ENCODE data around the gene FAAH. TPM values are rescaled to one million over a fixed set of nuclear protein-coding genes. Genes with fewer than 3 reads are reported as not detected.

FAAH gene
- total RNA-seq (2022; extraction: Qiagen RNA extraction; ENCODE audit: low read depth) = 0.81 to 2.6 TPM (median 0.83 TPM) in 5 replicates

DNA sequence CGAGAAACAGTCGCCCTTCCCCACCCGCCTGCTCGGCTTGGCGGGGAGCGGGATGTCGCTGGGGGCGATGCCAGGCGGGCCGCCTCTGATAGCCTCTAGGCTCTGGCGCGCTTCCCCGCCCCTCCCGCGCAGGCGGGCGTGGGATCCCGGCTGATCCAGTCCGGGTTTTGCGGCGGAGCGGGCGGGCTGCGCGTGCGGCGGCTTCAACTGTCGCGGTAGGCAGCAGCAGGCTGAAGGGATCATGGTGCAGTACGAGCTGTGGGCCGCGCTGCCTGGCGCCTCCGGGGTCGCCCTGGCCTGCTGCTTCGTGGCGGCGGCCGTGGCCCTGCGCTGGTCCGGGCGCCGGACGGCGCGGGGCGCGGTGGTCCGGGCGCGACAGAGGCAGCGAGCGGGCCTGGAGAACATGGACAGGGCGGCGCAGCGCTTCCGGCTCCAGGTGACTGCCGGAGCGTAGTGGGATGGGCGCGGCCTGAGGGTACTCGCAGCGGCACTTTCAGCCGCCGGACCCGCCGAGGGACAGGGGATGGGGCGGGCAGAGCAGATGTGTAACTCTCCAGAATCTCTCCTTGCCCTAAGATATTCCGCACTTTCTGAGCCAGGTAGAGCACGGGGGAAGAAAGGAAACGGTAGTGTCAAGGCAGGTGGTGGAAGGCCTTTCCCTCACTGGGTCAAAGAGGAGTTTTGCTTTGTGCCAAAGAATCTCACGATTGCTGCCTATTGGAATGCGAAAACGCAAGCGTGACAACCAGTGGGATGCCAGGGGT is at the start of gene FAAH:
TSS of gene FAAH (plus strand) at position 210 of the 764 bp plus-strand sequence. CDS start at position 242, 32 bp downstream.

Other genes with a start within 250 kb of the FAAH start
- gene TSPAN1, start 219.2 kb upstream of the FAAH start, total RNA-seq (2022; extraction: Qiagen RNA extraction; ENCODE audit: low read depth) = 1.6 to 3.1 TPM (median 2.6 TPM) in 5 replicates
- gene P3R3URF, start 217.8 kb upstream of the FAAH start, total RNA-seq (2022; extraction: Qiagen RNA extraction; ENCODE audit: low read depth) = not detected in 5 replicates
- gene POMGNT1, start 195.9 kb upstream of the FAAH start, total RNA-seq (2022; extraction: Qiagen RNA extraction; ENCODE audit: low read depth) = 35.0 to 50.0 TPM (median 48.7 TPM) in 5 replicates
- not detected in 5 replicates for gene LURAP1, start 191.0 kb upstream of the FAAH start, total RNA-seq (2022; extraction: Qiagen RNA extraction; ENCODE audit: low read depth)
- gene RAD54L, start 146.6 kb upstream of the FAAH start, total RNA-seq (2022; extraction: Qiagen RNA extraction; ENCODE audit: low read depth) = 10.2 to 12.8 TPM (median 12.1 TPM) in 5 replicates
- gene LRRC41, start 90.7 kb upstream of the FAAH start, total RNA-seq (2022; extraction: Qiagen RNA extraction; ENCODE audit: low read depth) = 36.5 to 46.3 TPM (median 42.0 TPM) in 5 replicates
- gene UQCRH, start 90.6 kb upstream of the FAAH start, total RNA-seq (2022; extraction: Qiagen RNA extraction; ENCODE audit: low read depth) = 397 to 570 TPM (median 421 TPM) in 5 replicates
- gene NSUN4, start 53.5 kb upstream of the FAAH start, total RNA-seq (2022; extraction: Qiagen RNA extraction; ENCODE audit: low read depth) = 11.5 to 14.9 TPM (median 13.3 TPM) in 5 replicates
- 0.61 to 1.5 TPM (median 0.82 TPM) in 5 replicates for gene DMBX1, start 95.5 kb downstream of the FAAH start, total RNA-seq (2022; extraction: Qiagen RNA extraction; ENCODE audit: low read depth)
- gene KNCN, start 157.3 kb downstream of the FAAH start, total RNA-seq (2022; extraction: Qiagen RNA extraction; ENCODE audit: low read depth) = not detected in 5 replicates
- 16.3 to 19.1 TPM (median 17.9 TPM) in 5 replicates for gene MKNK1, start 210.0 kb downstream of the FAAH start, total RNA-seq (2022; extraction: Qiagen RNA extraction; ENCODE audit: low read depth)
- 4.2 to 4.8 TPM (median 4.5 TPM) in 5 replicates for gene MOB3C, start 222.5 kb downstream of the FAAH start, total RNA-seq (2022; extraction: Qiagen RNA extraction; ENCODE audit: low read depth)